ENCODE results near the gene ZNF175. TPM values are rescaled to one million over a fixed set of nuclear protein-coding genes. Genes with fewer than 3 reads are reported as not detected.

The ZNF175 gene
- polyA plus RNA-seq, 1 donor (not counting 4 experiments of a cell fraction or from before 2014, with no cell fraction given) = 3.8 TPM

- Histone ChIP-seq H3K4me1 (ENCODE audit: control insufficient read depth, extremely low read depth, insufficient read depth, low read length) (peaks cover 10% of the 10 kb centered on the region), H4K20me1 (ENCODE audit: control insufficient read depth, extremely low read depth, insufficient read depth, low read length) (no peaks in the 10 kb centered on the region), H3K27me3 (ENCODE audit: control insufficient read depth, extremely low read depth, insufficient read depth, low read length) (no peaks in the 10 kb centered on the region), H3K9ac (ENCODE audit: control insufficient read depth, extremely low read depth, insufficient read depth, low read length) (peak overlapping the region; percentile 76), H3K9me1 (ENCODE audit: control insufficient read depth, extremely low read depth, insufficient read depth, low read length) (no peaks in the 10 kb centered on the region), H3K4me2 (ENCODE audit: control insufficient read depth, extremely low read depth, insufficient read depth, low read depth, low read length) (peak overlapping the region; percentile 97), H3K79me2 (ENCODE audit: control insufficient read depth, insufficient read depth, low read length) (peaks cover 19% of the 10 kb centered on the region), H2AFZ (ENCODE audit: control insufficient read depth, low read length) (peak overlapping the region; percentile 88), H3K9me3 (ENCODE audit: control insufficient read depth, low read depth, low read length) (no peaks in the 10 kb centered on the region), H3K36me3 (ENCODE audit: control insufficient read depth in 2 of 2, extremely low read depth in 1 of 2, insufficient read depth in 2 of 2, low read length in 2 of 2) (peaks cover 0 to 7% of the 10 kb centered on the region in 2 experiments), H3K27ac (ENCODE audit: control insufficient read depth, insufficient read depth, low read length) (peak overlapping the region; percentile 47), H3K4me3 (ENCODE audit: control insufficient read depth in 2 of 3, extremely low read depth in 1 of 3, insufficient read depth in 2 of 3, low read depth in 1 of 3, low read length in 3 of 3) (peak overlapping the region; percentile 74 to 91 (median 90))
- dilution Hi-C loops (cut with MboI; ENCODE audit: extremely low pct_ligation_motif_present, low sequenced_read_pairs) = no loop called here
- FAIRE-seq (peak; percentile 63), DNase-seq (ENCODE audit: low read depth, low spot score) (no peak)
- no peak for TF ChIP-seq EZH2 (IDR thresholded peaks at IDR 0.05; ENCODE audit: low read length)
- no peak for TF ChIP-seq CTCF (optimal IDR thresholded peaks at IDR 0.05 in 1 of 3, IDR thresholded peaks at IDR 0.05 in 1 of 3, conservative IDR thresholded peaks at IDR 0.05 in 1 of 3; ENCODE audit: extremely low read depth in 1 of 3, insufficient read depth in 2 of 3, low read length in 3 of 3)
Observed at GRCh38 chr19:51571599-51571998, 516 bp downstream of the ZNF175 start.

- no peak overlapping the region for H3K27ac ChIP-seq (ENCODE audit: control insufficient read depth, insufficient read depth, low read length)
- no peak overlapping the region for H3K9ac ChIP-seq (ENCODE audit: control insufficient read depth, extremely low read depth, insufficient read depth, low read length)
- DNase-seq (ENCODE audit: low read depth, low spot score) (no peak), FAIRE-seq (no peak)
- H3K4me1 ChIP-seq (ENCODE audit: control insufficient read depth, extremely low read depth, insufficient read depth, low read length) = peaks cover 10% of the 10 kb centered on the region
- no peak overlapping the region for H3K4me3 ChIP-seq (ENCODE audit: control insufficient read depth in 2 of 3, extremely low read depth in 1 of 3, insufficient read depth in 2 of 3, low read depth in 1 of 3, low read length in 3 of 3)
- peak overlapping the region; percentile 97 for H3K4me2 ChIP-seq (ENCODE audit: control insufficient read depth, extremely low read depth, insufficient read depth, low read depth, low read length)
- H4K20me1 ChIP-seq (ENCODE audit: control insufficient read depth, extremely low read depth, insufficient read depth, low read length) = no peaks in the 10 kb centered on the region
- no peak overlapping the region for H2AFZ ChIP-seq (ENCODE audit: control insufficient read depth, low read length)
- TF ChIP-seq CTCF (optimal IDR thresholded peaks at IDR 0.05 in 1 of 3, IDR thresholded peaks at IDR 0.05 in 1 of 3, conservative IDR thresholded peaks at IDR 0.05 in 1 of 3; ENCODE audit: extremely low read depth in 1 of 3, insufficient read depth in 2 of 3, low read length in 3 of 3) (no peak), EZH2 (IDR thresholded peaks at IDR 0.05; ENCODE audit: low read length) (no peak)
- dilution Hi-C loops (cut with MboI; ENCODE audit: extremely low pct_ligation_motif_present, low sequenced_read_pairs) = no loop called here
- H3K27me3 ChIP-seq (ENCODE audit: control insufficient read depth, extremely low read depth, insufficient read depth, low read length) = no peaks in the 10 kb centered on the region
- H3K9me1 ChIP-seq (ENCODE audit: control insufficient read depth, extremely low read depth, insufficient read depth, low read length) = no peaks in the 10 kb centered on the region
- H3K9me3 ChIP-seq (ENCODE audit: control insufficient read depth, low read depth, low read length) = no peaks in the 10 kb centered on the region
- H3K79me2 ChIP-seq (ENCODE audit: control insufficient read depth, insufficient read depth, low read length) = peaks cover 19% of the 10 kb centered on the region
- H3K36me3 ChIP-seq (ENCODE audit: control insufficient read depth in 2 of 2, extremely low read depth in 1 of 2, insufficient read depth in 2 of 2, low read length in 2 of 2) = peaks cover 0 to 7% of the 10 kb centered on the region in 2 experiments
Observed at GRCh38 chr19:51572410-51572809, 1.3 kb downstream of the ZNF175 start.
